Natural killer cell (primary cell): ENCODE results near the gene CNOT9. TPM values are rescaled to one million over a fixed set of nuclear protein-coding genes. Genes with fewer than 3 reads are reported as not detected.

Experiments
- ATAC-seq, 3 donors: fragments of 150-1000 bp in 2 of 3; fragments of 200-7000 bp in 1 of 3; cut with Tn5 transposase; 1 replicate in 1 of 3; 2 replicates in 2 of 3; pipeline ENCODE4 v1.10.0; 2021; ENCODE audit warnings: mild to moderate bottlenecking in 2 of 3, moderate library complexity in 2 of 3
- DNase-seq, 2 donors: peaks; one replicate each; pipeline versions ENCODE4 v3.0.0 to v3.0.0-alpha.2; 2013 to 2021; ENCODE audit warnings: mixed read lengths in 1 of 2
- H3K27ac ChIP-seq: one replicate; pipeline ENCODE4 v1.5.1; 2013; ENCODE audit warnings: mild to moderate bottlenecking, low read length
- H3K27me3 ChIP-seq: one replicate; pipeline ENCODE4 v1.6.1; 2013; ENCODE audit warnings: low read length; ENCODE audit not compliant: control insufficient read depth, insufficient read depth
- H3K36me3 ChIP-seq: one replicate; pipeline ENCODE4 v1.6.1; 2013; ENCODE audit warnings: low read length; ENCODE audit not compliant: control insufficient read depth, insufficient read depth
- H3K4me1 ChIP-seq: one replicate; pipeline ENCODE4 v1.6.1; 2013; ENCODE audit warnings: low read length; ENCODE audit not compliant: control insufficient read depth, insufficient read depth
- H3K4me3 ChIP-seq: one replicate; pipeline ENCODE4 v1.5.1; 2013; ENCODE audit warnings: low read length
- H3K9me3 ChIP-seq: one replicate; pipeline ENCODE4 v1.6.1; 2013; ENCODE audit warnings: low read length; ENCODE audit not compliant: control insufficient read depth, insufficient read depth
- H3K27ac Mint-ChIP-seq, 2 donors: one replicate each; pipeline ENCODE4 v1.8.0; 2022; ENCODE audit warnings: mild to moderate bottlenecking in 2 of 2, mixed read lengths in 2 of 2, moderate library complexity in 1 of 2
- H3K27me3 Mint-ChIP-seq, 2 donors: one replicate each; pipeline ENCODE4 v1.8.0; 2022; ENCODE audit warnings: low read depth in 2 of 2, mixed read lengths in 2 of 2
- H3K36me3 Mint-ChIP-seq: one replicate; pipeline ENCODE4 v1.8.0; 2022; ENCODE audit warnings: mixed read lengths
- H3K4me1 Mint-ChIP-seq, 2 donors: one replicate each; pipeline ENCODE4 v1.8.0; 2022; ENCODE audit warnings: mixed read lengths in 2 of 2
- H3K4me3 Mint-ChIP-seq: one replicate; pipeline ENCODE4 v1.8.0; 2022; ENCODE audit warnings: mild to moderate bottlenecking, moderate library complexity, mixed read lengths
- H3K9me3 Mint-ChIP-seq, 2 donors: one replicate each; pipeline ENCODE4 v1.8.0; 2022; ENCODE audit warnings: mixed read lengths in 2 of 2
- WGBS: methylation state at CpG from one replicate; pipeline ENCODE4 v1.1.7; 2013; ENCODE audit warnings: missing lambda C conversion rate; ENCODE audit not compliant: insufficient coverage; 5-methylcytosine and 5-hydroxymethylcytosine counted together
- intact Hi-C: fragments of 100-400 bp; cut with micrococcal nuclease; formaldehyde crosslinking; loops from one replicate; pipeline ENCODE4 v1.14.2; 2022
- total RNA-seq, 4 donors: library from RNA; stranded (reverse); fragments of 120-200 nt in 1 of 4; gene quantifications; one replicate each; pipeline versions ENCODE4 v1.2.3 to v1.2.4, GENCODE V29; 2013 to 2022
- TF ChIP-seq, protein P1 (sequence below): fragments of 200-600 bp; IDR thresholded peaks from one replicate; pipeline ENCODE4 v1.8.0; 2022; ENCODE audit warnings: antibody characterized with exemption

Gene CNOT9
- total RNA-seq, 3 donors from 2014 or later (not counting 1 experiment from before 2014, with no cell fraction given) = 61.4 to 66.7 (median 66.3) TPM

DNA sequence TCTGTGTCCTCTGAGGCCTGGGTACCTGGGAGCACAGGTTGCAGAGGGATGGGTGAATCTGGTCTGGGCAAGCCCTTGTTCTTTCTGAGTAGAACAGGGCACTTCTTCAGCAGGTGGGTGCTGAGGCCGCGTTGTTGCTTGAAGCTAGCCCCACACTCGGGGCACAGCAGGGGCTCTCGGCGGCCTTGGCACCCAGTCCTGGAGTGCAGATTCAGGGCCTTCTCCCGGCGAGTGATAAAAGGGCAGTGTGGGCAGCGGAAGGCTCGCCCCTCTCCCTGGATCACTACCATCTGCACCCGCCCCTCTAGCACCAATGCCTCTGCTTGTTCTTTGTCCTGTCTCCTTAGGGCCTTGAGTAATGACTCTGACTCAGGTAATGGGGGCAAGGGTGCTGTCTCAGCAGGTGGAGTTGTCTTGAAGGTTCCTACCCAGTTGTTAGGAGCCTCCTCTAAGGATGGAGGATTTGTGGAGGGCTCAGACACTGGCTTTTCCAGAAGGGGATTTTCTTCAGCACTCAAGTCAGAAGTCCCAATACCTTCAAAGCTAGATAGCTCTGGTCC lies 75.2 kb downstream of the CNOT9 start:
- TF ChIP-seq, protein P1, sequence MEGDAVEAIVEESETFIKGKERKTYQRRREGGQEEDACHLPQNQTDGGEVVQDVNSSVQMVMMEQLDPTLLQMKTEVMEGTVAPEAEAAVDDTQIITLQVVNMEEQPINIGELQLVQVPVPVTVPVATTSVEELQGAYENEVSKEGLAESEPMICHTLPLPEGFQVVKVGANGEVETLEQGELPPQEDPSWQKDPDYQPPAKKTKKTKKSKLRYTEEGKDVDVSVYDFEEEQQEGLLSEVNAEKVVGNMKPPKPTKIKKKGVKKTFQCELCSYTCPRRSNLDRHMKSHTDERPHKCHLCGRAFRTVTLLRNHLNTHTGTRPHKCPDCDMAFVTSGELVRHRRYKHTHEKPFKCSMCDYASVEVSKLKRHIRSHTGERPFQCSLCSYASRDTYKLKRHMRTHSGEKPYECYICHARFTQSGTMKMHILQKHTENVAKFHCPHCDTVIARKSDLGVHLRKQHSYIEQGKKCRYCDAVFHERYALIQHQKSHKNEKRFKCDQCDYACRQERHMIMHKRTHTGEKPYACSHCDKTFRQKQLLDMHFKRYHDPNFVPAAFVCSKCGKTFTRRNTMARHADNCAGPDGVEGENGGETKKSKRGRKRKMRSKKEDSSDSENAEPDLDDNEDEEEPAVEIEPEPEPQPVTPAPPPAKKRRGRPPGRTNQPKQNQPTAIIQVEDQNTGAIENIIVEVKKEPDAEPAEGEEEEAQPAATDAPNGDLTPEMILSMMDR = no peak
- no peaks in the 10 kb centered on the region for H3K27me3 ChIP-seq
- no peak overlapping the region for H3K27ac ChIP-seq
- peaks cover 83% of the 10 kb centered on the region for H3K36me3 ChIP-seq
- H3K4me3 ChIP-seq = no peak overlapping the region
- no peaks in the 10 kb centered on the region for H3K4me1 ChIP-seq
- DNase-seq (no peak), ATAC-seq (no peak)
- Mint-ChIP-seq H3K27me3 (no peaks in the 10 kb centered on the region), H3K9me3 (no peaks in the 10 kb centered on the region), H3K27ac (no peak overlapping the region), H3K4me1 (peaks cover 10 to 12% of the 10 kb centered on the region in 2 donors), H3K4me3 (no peak overlapping the region), H3K36me3 (no peaks in the 10 kb centered on the region)
- intact Hi-C loops = no loop called here
- 96% methylated on average over 10 of the region's 10 CpGs for WGBS
- H3K9me3 ChIP-seq = no peaks in the 10 kb centered on the region

DNA sequence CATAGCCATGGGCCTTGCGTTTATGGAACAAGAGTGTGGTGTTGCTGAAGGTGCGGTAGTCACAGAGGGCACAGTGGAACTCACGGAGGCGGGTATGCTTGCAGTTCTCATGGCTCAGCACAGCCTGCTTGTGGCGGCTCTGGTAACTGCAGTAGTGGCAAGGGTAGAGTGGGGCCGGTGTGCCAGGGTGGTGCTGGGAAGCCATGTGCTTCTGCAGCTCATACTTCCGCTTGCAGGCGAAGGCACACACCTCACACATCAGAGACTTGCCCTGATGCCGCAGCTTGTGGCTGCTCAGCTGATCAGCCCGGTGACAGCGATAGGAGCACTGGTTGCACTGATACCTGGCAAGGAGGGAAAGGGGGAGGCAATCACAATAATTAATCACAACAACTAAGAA lies 76.1 kb downstream of the CNOT9 start:
- H3K36me3 ChIP-seq = peaks cover 86% of the 10 kb centered on the region
- DNase-seq = no peak
- Mint-ChIP-seq H3K4me3 (no peak overlapping the region), H3K36me3 (peaks cover 2% of the 10 kb centered on the region), H3K27me3 (no peaks in the 10 kb centered on the region), H3K4me1 (peaks cover 10 to 12% of the 10 kb centered on the region in 2 donors), H3K27ac (no peak overlapping the region), H3K9me3 (no peaks in the 10 kb centered on the region)
- intact Hi-C loops = no loop called here
- no peak overlapping the region for H3K27ac ChIP-seq
- H3K9me3 ChIP-seq = no peaks in the 10 kb centered on the region
- H3K4me1 ChIP-seq = no peaks in the 10 kb centered on the region
- no peak for ATAC-seq
- WGBS = 94% methylated on average over 11 of the region's 11 CpGs
- no peak overlapping the region for H3K4me3 ChIP-seq
- TF ChIP-seq, protein P1 = no peak
- H3K27me3 ChIP-seq = no peaks in the 10 kb centered on the region

DNA sequence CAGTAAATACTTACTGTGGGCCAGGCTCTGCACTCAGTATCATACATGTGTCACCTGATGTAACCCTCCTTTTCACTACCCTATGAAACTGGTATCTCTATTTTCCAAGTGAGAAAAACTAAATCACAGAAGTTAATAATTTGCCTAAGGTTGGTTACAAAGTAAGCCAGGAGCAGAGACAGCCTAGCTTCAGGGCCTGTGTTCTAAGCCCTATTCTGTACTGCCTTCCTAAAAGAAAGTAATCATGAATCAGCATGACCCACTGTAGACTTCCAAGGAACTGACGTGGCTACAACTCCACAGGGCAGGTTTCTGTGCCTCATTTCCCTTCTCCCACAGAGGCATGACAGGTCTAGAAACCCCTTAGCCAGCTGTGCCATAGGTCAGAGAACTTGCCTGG lies 76.5 kb downstream of the CNOT9 start:
- H3K36me3 Mint-ChIP-seq = peaks cover 6% of the 10 kb centered on the region
- intact Hi-C loops = no loop called here
- WGBS = 91% methylated on average over 1 of the region's 1 CpG

More for the DNA sequence above, 76.5 kb downstream of the CNOT9 start:
- no peaks in the 10 kb centered on the region for H3K27me3 Mint-ChIP-seq
- H3K4me3 Mint-ChIP-seq = no peak overlapping the region
- TF ChIP-seq, protein P1 = no peak
- H3K9me3 Mint-ChIP-seq = no peaks in the 10 kb centered on the region
- Histone ChIP-seq H3K9me3 (no peaks in the 10 kb centered on the region), H3K4me1 (no peaks in the 10 kb centered on the region), H3K27ac (no peak overlapping the region), H3K36me3 (peaks cover 87% of the 10 kb centered on the region), H3K27me3 (no peaks in the 10 kb centered on the region), H3K4me3 (no peak overlapping the region)
- peaks cover 10 to 16% of the 10 kb centered on the region in 2 donors for H3K4me1 Mint-ChIP-seq
- no peak for ATAC-seq
- no peak overlapping the region for H3K27ac Mint-ChIP-seq
- no peak for DNase-seq

Other genes with a start within 250 kb of the CNOT9 start
- gene CATIP, start 212.0 kb upstream of the CNOT9 start, total RNA-seq = under 1 TPM in 1 of 3 donors, not detected in 2; 0.26 TPM
- gene SLC11A1, start 186.6 kb upstream of the CNOT9 start, total RNA-seq = 10 to 100 TPM; 17.9 to 53.5 (median 35.5) TPM
- 100 to 1,000 TPM; 223 to 273 (median 228) TPM for gene CTDSP1, start 169.0 kb upstream of the CNOT9 start, total RNA-seq
- 1 to 10 TPM; 1.5 to 1.8 (median 1.6) TPM for gene VIL1, start 149.7 kb upstream of the CNOT9 start, total RNA-seq
- 10 to 100 TPM; 18.3 to 26.2 (median 21.6) TPM for gene USP37, start 488 bp upstream of the CNOT9 start, total RNA-seq
- under 1 TPM; 0.43 to 0.83 (median 0.54) TPM for gene PLCD4, start 39.1 kb downstream of the CNOT9 start, total RNA-seq
- 10 to 100 TPM; 57.0 to 67.8 (median 62.6) TPM for gene ZNF142, start 90.8 kb downstream of the CNOT9 start, total RNA-seq
- gene BCS1L, start 90.8 kb downstream of the CNOT9 start, total RNA-seq = 10 to 100 TPM; 20.1 to 30.9 (median 20.5) TPM
- gene RNF25, start 103.2 kb downstream of the CNOT9 start, total RNA-seq = 10 to 100 TPM; 16.5 to 22.8 (median 20.1) TPM
- 10 to 100 TPM; 20.0 to 20.3 (median 20.2) TPM for gene STK36, start 103.2 kb downstream of the CNOT9 start, total RNA-seq
- gene TTLL4, start 142.0 kb downstream of the CNOT9 start, total RNA-seq = 10 to 100 TPM; 20.2 to 25.5 (median 22.8) TPM
- gene CYP27A1, start 213.3 kb downstream of the CNOT9 start, total RNA-seq = 1 to 10 TPM in 1 of 3 donors, under 1 TPM in 1, not detected in 1; 0.61 to 1.6 TPM